Measurements from ENCODE around the gene TMEM141. TPM values are rescaled to one million over a fixed set of nuclear protein-coding genes. Genes with fewer than 3 reads are reported as not detected.
"Not testable (repeated sequence)": the region's sequence is repeated elsewhere in the genome, so short reads cannot be mapped to it uniquely, and the experiment has no call there.

TMEM141 gene
- total RNA-seq, 1 donor from 2014 or later, result 28.7 TPM

- Histone ChIP-seq H3K9me3 (ENCODE audit: control insufficient read depth in 3 of 3, low read length in 3 of 3) (no peaks in the 10 kb centered on the region), H3K36me3 (ENCODE audit: control insufficient read depth in 3 of 3, insufficient read depth in 3 of 3, low read length in 3 of 3) (no peaks in the 10 kb centered on the region), H3K4me1 (ENCODE audit: control insufficient read depth in 3 of 3, insufficient read depth in 3 of 3, low read length in 3 of 3) (no peaks in the 10 kb centered on the region), H3K27ac (ENCODE audit: low read depth, low read length) (no peak overlapping the region), H3K4me3 (ENCODE audit: low read length in 3 of 3) (no peak overlapping the region), H3K27me3 (ENCODE audit: control insufficient read depth in 3 of 3, insufficient read depth in 3 of 3, low read length in 3 of 3) (no peaks in the 10 kb centered on the region), H3K9ac (ENCODE audit: low read depth in 1 of 3, low read length in 3 of 3) (no peak overlapping the region)
These were observed 6.7 kb upstream of the TMEM141 start for GRCh38 chr9:136784249-136784996.

- no peaks in the 10 kb centered on the region for H3K4me1 ChIP-seq (ENCODE audit: control insufficient read depth in 3 of 3, insufficient read depth in 3 of 3, low read length in 3 of 3)
- no peaks in the 10 kb centered on the region for H3K9me3 ChIP-seq (ENCODE audit: control insufficient read depth in 3 of 3, low read length in 3 of 3)
- H3K27me3 ChIP-seq (ENCODE audit: control insufficient read depth in 3 of 3, insufficient read depth in 3 of 3, low read length in 3 of 3), result no peaks in the 10 kb centered on the region
- H3K27ac ChIP-seq (ENCODE audit: low read depth, low read length), result no peak overlapping the region
- no peak overlapping the region for H3K4me3 ChIP-seq (ENCODE audit: low read length in 3 of 3)
- no peak overlapping the region for H3K9ac ChIP-seq (ENCODE audit: low read depth in 1 of 3, low read length in 3 of 3)
- no peaks in the 10 kb centered on the region for H3K36me3 ChIP-seq (ENCODE audit: control insufficient read depth in 3 of 3, insufficient read depth in 3 of 3, low read length in 3 of 3)
These were observed 6.2 kb upstream of the TMEM141 start for GRCh38 chr9:136784997-136785361.

GRCh38 chr9:136785565-136786355 lies 5.4 kb upstream of the TMEM141 start:
- H3K9me3 ChIP-seq (ENCODE audit: control insufficient read depth in 3 of 3, low read length in 3 of 3); H3K27me3 ChIP-seq (ENCODE audit: control insufficient read depth in 3 of 3, insufficient read depth in 3 of 3, low read length in 3 of 3); H3K36me3 ChIP-seq (ENCODE audit: control insufficient read depth in 3 of 3, insufficient read depth in 3 of 3, low read length in 3 of 3); H3K4me3 ChIP-seq (ENCODE audit: low read length in 3 of 3); H3K4me1 ChIP-seq (ENCODE audit: control insufficient read depth in 3 of 3, insufficient read depth in 3 of 3, low read length in 3 of 3); H3K27ac ChIP-seq (ENCODE audit: low read depth, low read length); H3K9ac ChIP-seq (ENCODE audit: low read depth in 1 of 3, low read length in 3 of 3): not testable (repeated sequence)

GRCh38 chr9:136786451-136786850 lies 4.7 kb upstream of the TMEM141 start:
- Histone ChIP-seq H3K9ac (ENCODE audit: low read depth in 1 of 3, low read length in 3 of 3) (no peak overlapping the region), H3K9me3 (ENCODE audit: control insufficient read depth in 3 of 3, low read length in 3 of 3) (no peaks in the 10 kb centered on the region), H3K27me3 (ENCODE audit: control insufficient read depth in 3 of 3, insufficient read depth in 3 of 3, low read length in 3 of 3) (no peaks in the 10 kb centered on the region), H3K4me1 (ENCODE audit: control insufficient read depth in 3 of 3, insufficient read depth in 3 of 3, low read length in 3 of 3) (peaks cover 3 to 5% (median 4%) of the 10 kb centered on the region in 3 donors), H3K4me3 (ENCODE audit: low read length in 3 of 3) (no peak overlapping the region), H3K36me3 (ENCODE audit: control insufficient read depth in 3 of 3, insufficient read depth in 3 of 3, low read length in 3 of 3) (no peaks in the 10 kb centered on the region), H3K27ac (ENCODE audit: low read depth, low read length) (no peak overlapping the region)

- H3K9ac ChIP-seq (ENCODE audit: low read depth in 1 of 3, low read length in 3 of 3); H3K36me3 ChIP-seq (ENCODE audit: control insufficient read depth in 3 of 3, insufficient read depth in 3 of 3, low read length in 3 of 3); H3K9me3 ChIP-seq (ENCODE audit: control insufficient read depth in 3 of 3, low read length in 3 of 3); H3K27ac ChIP-seq (ENCODE audit: low read depth, low read length); H3K4me3 ChIP-seq (ENCODE audit: low read length in 3 of 3); H3K27me3 ChIP-seq (ENCODE audit: control insufficient read depth in 3 of 3, insufficient read depth in 3 of 3, low read length in 3 of 3): not testable (repeated sequence)
- peaks cover 8 to 10% (median 9%) of the 10 kb centered on the region in 3 donors for H3K4me1 ChIP-seq (ENCODE audit: control insufficient read depth in 3 of 3, insufficient read depth in 3 of 3, low read length in 3 of 3)
These were observed 4.2 kb upstream of the TMEM141 start for GRCh38 chr9:136786983-136787382.

- H3K4me3 ChIP-seq (ENCODE audit: low read length in 3 of 3), result no peak overlapping the region
- no peaks in the 10 kb centered on the region for H3K27me3 ChIP-seq (ENCODE audit: control insufficient read depth in 3 of 3, insufficient read depth in 3 of 3, low read length in 3 of 3)
- no peak overlapping the region for H3K9ac ChIP-seq (ENCODE audit: low read depth in 1 of 3, low read length in 3 of 3)
- peaks cover 0 to 5% (median under 1%) of the 10 kb centered on the region in 3 donors for H3K36me3 ChIP-seq (ENCODE audit: control insufficient read depth in 3 of 3, insufficient read depth in 3 of 3, low read length in 3 of 3)
- no peak overlapping the region for H3K27ac ChIP-seq (ENCODE audit: low read depth, low read length)
- H3K9me3 ChIP-seq (ENCODE audit: control insufficient read depth in 3 of 3, low read length in 3 of 3), result no peaks in the 10 kb centered on the region
- H3K4me1 ChIP-seq (ENCODE audit: control insufficient read depth in 3 of 3, insufficient read depth in 3 of 3, low read length in 3 of 3), result peaks cover 13 to 15% (median 14%) of the 10 kb centered on the region in 3 donors
These were observed 3.3 kb upstream of the TMEM141 start for GRCh38 chr9:136787690-136788400.

- H3K4me1 ChIP-seq (ENCODE audit: control insufficient read depth in 3 of 3, insufficient read depth in 3 of 3, low read length in 3 of 3), result peaks cover 13 to 15% (median 14%) of the 10 kb centered on the region in 3 donors
- not testable (repeated sequence) for H3K36me3 ChIP-seq (ENCODE audit: control insufficient read depth in 3 of 3, insufficient read depth in 3 of 3, low read length in 3 of 3); H3K27me3 ChIP-seq (ENCODE audit: control insufficient read depth in 3 of 3, insufficient read depth in 3 of 3, low read length in 3 of 3); H3K9me3 ChIP-seq (ENCODE audit: control insufficient read depth in 3 of 3, low read length in 3 of 3); H3K27ac ChIP-seq (ENCODE audit: low read depth, low read length); H3K4me3 ChIP-seq (ENCODE audit: low read length in 3 of 3); H3K9ac ChIP-seq (ENCODE audit: low read depth in 1 of 3, low read length in 3 of 3)
These were observed 2.3 kb upstream of the TMEM141 start for GRCh38 chr9:136788644-136789522.

GRCh38 chr9:136789523-136789937 lies 1.6 kb upstream of the TMEM141 start:
- Histone ChIP-seq H3K9ac (ENCODE audit: low read depth in 1 of 3, low read length in 3 of 3) (no peak overlapping the region), H3K27ac (ENCODE audit: low read depth, low read length) (no peak overlapping the region), H3K27me3 (ENCODE audit: control insufficient read depth in 3 of 3, insufficient read depth in 3 of 3, low read length in 3 of 3) (no peaks in the 10 kb centered on the region), H3K9me3 (ENCODE audit: control insufficient read depth in 3 of 3, low read length in 3 of 3) (no peaks in the 10 kb centered on the region), H3K4me3 (ENCODE audit: low read length in 3 of 3) (no peak overlapping the region), H3K4me1 (ENCODE audit: control insufficient read depth in 3 of 3, insufficient read depth in 3 of 3, low read length in 3 of 3) (peaks cover 13 to 15% (median 14%) of the 10 kb centered on the region in 3 donors), H3K36me3 (ENCODE audit: control insufficient read depth in 3 of 3, insufficient read depth in 3 of 3, low read length in 3 of 3) (peaks cover 0 to 8% (median 7%) of the 10 kb centered on the region in 3 donors)

GRCh38 chr9:136791516-136792276 lies 552 bp downstream of the TMEM141 start:
- peak overlapping the region; percentile 87 to 95 (median 93) for H3K4me3 ChIP-seq (ENCODE audit: low read length in 3 of 3)
- H3K36me3 ChIP-seq (ENCODE audit: control insufficient read depth in 3 of 3, insufficient read depth in 3 of 3, low read length in 3 of 3), result peaks cover 0 to 8% (median 7%) of the 10 kb centered on the region in 3 donors
- no peaks in the 10 kb centered on the region for H3K9me3 ChIP-seq (ENCODE audit: control insufficient read depth in 3 of 3, low read length in 3 of 3)
- peaks cover 15 to 19% (median 17%) of the 10 kb centered on the region in 3 donors for H3K4me1 ChIP-seq (ENCODE audit: control insufficient read depth in 3 of 3, insufficient read depth in 3 of 3, low read length in 3 of 3)
- H3K9ac ChIP-seq (ENCODE audit: low read depth in 1 of 3, low read length in 3 of 3), result peak overlapping the region; percentile 77 to 94 (median 87)
- H3K27me3 ChIP-seq (ENCODE audit: control insufficient read depth in 3 of 3, insufficient read depth in 3 of 3, low read length in 3 of 3), result peaks cover 0 to 9% (median 4%) of the 10 kb centered on the region in 3 donors
- peak overlapping the region; percentile 95 for H3K27ac ChIP-seq (ENCODE audit: low read depth, low read length)
